T-cell (primary cell): Measurements from ENCODE around the gene HECW1. TPM values are rescaled to one million over a fixed set of nuclear protein-coding genes. Genes with fewer than 3 reads are reported as not detected.

ENCODE experiments used
- ATAC-seq, 4 experiments: fragments of 200-7000 bp in 3 of 4; fragments of 150-1000 bp in 1 of 4; cut with Tn5 transposase; replicated peaks in 1 of 4; 1 replicate in 3 of 4; 2 replicates in 1 of 4; pipeline ENCODE4 v1.10.0; 2021; ENCODE audit warnings: moderate library complexity in 3 of 4, mild to moderate bottlenecking in 2 of 4, moderate number of reproducible peaks in 1 of 4
- CTCF ChIA-PET, 2 donors: fragments of 300-600 bp; sonication (Branson Sonifier 250); formaldehyde crosslinking; loops; one replicate each; lab custom pipeline; 2022; ENCODE audit warnings: antibody characterized with exemption in 2 of 2; lab: Charles Lee
- POLR2A ChIA-PET, 2 donors: fragments of 300-600 bp; sonication (Branson Sonifier 250); formaldehyde crosslinking; loops; one replicate each; lab custom pipeline; 2022; ENCODE audit warnings: antibody characterized with exemption in 2 of 2; lab: Charles Lee
- DNase-seq, 35 experiments: peaks; one replicate each; pipeline versions ENCODE4 v3.0.0 to v3.0.0-alpha.2; 2013 to 2023
- H3K27ac ChIP-seq: one replicate; pipeline ENCODE4 v1.5.1; 2013; ENCODE audit warnings: low read length
- H3K27me3 ChIP-seq, 2 experiments: replicated peaks in 1 of 2; 1 replicate in 1 of 2; 2 replicates in 1 of 2; pipeline versions ENCODE4 v1.6.1 to v1.7.0; 2013; ENCODE audit warnings: low read length in 1 of 2, mixed read lengths in 1 of 2; ENCODE audit not compliant: control insufficient read depth in 2 of 2, insufficient read depth in 2 of 2; ENCODE audit errors: extremely low read depth in 1 of 2
- H3K36me3 ChIP-seq, 2 donors: 1 replicate in 1 of 2; 2 replicates in 1 of 2; pipeline versions ENCODE4 v1.6.1 to v1.7.0; 2013; ENCODE audit warnings: low read length in 1 of 2; ENCODE audit not compliant: control insufficient read depth in 2 of 2, insufficient read depth in 1 of 2; ENCODE audit errors: extremely low read depth in 1 of 2
- H3K4me1 ChIP-seq, 2 experiments: 1 replicate in 1 of 2; 2 replicates in 1 of 2; pipeline versions ENCODE4 v1.6.1 to v1.7.0; 2013; ENCODE audit warnings: low read length in 2 of 2, mixed read lengths in 1 of 2; ENCODE audit not compliant: insufficient read depth in 2 of 2, control insufficient read depth in 1 of 2; ENCODE audit errors: extremely low read depth in 1 of 2
- H3K4me3 ChIP-seq, 2 donors: 1 replicate in 1 of 2; 2 replicates in 1 of 2; pipeline versions ENCODE4 v1.5.1 to v1.7.0; 2013; ENCODE audit warnings: mild to moderate bottlenecking in 2 of 2, low read length in 1 of 2, moderate library complexity in 1 of 2; ENCODE audit not compliant: control insufficient read depth in 1 of 2; ENCODE audit errors: extremely low read depth in 1 of 2
- H3K9me3 ChIP-seq: 2 replicates; pipeline ENCODE4 v1.7.0; 2013
- H3K27ac Mint-ChIP-seq, 2 donors: one replicate each; pipeline ENCODE4 v1.8.0; 2020 to 2021; ENCODE audit warnings: mild to moderate bottlenecking in 2 of 2, mixed read lengths in 2 of 2
- H3K27me3 Mint-ChIP-seq, 2 donors: one replicate each; pipeline ENCODE4 v1.8.0; 2021 to 2022; ENCODE audit warnings: mixed read lengths in 2 of 2
- H3K36me3 Mint-ChIP-seq: one replicate; pipeline ENCODE4 v1.8.0; 2021; ENCODE audit warnings: mixed read lengths
- H3K4me1 Mint-ChIP-seq, 3 donors: one replicate each; pipeline ENCODE4 v1.8.0; 2020 to 2022; ENCODE audit warnings: mixed read lengths in 3 of 3, mild to moderate bottlenecking in 1 of 3
- H3K4me3 Mint-ChIP-seq, 3 donors: one replicate each; pipeline ENCODE4 v1.8.0; 2020 to 2022; ENCODE audit warnings: mild to moderate bottlenecking in 3 of 3, mixed read lengths in 3 of 3, moderate library complexity in 3 of 3
- H3K9me3 Mint-ChIP-seq, 3 donors: one replicate each; pipeline ENCODE4 v1.8.0; 2020 to 2022; ENCODE audit warnings: mixed read lengths in 3 of 3
- WGBS: methylation state at CpG from one replicate; pipeline ENCODE4 v1.1.5; 2013; ENCODE audit warnings: missing lambda C conversion rate; ENCODE audit not compliant: insufficient coverage; 5-methylcytosine and 5-hydroxymethylcytosine counted together
- total RNA-seq, 35 experiments: library from RNA in 6 of 35; stranded (reverse) in 6 of 35; fragments of 120-200 nt in 1 of 35; gene quantifications; one replicate each; pipeline versions ENCODE4 v1.2.1 to v1.2.4 and lab custom pipeline; 2013 to 2026

Gene HECW1
- total RNA-seq, 5 donors from 2014 or later (not counting 1 experiment from before 2014, with no cell fraction given): not detected

DNA sequence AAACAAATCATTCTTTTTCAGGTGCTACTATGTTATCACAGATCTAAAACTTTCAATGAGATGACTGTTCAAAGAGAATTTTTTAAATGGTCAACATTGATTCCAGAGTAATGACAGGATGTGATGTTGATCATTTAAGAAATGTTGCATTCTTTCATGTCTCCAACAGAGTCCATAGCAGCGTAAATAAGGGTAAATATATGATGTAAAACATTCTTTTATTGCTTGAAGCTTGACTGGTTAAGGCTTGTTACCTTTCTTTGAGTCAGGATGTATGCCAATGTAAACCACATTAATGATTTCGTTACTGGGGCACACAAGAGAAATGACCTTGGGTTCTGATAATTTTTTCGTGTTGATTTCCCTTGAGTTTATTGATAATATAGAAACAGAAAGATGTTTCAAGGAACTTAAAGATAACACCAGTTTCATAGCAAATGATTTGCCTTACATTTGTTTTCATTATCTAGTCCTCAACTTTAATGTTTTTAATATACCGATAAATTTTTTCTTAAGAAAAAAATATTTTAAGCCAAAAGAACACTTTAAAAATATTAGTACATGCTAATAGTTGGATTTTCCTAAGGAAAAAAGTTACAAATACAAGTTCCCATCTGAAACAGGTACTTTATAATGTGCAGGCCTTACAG is 473.9 kb downstream of the HECW1 start:
- ChIA-PET POLR2A (interaction anchor here (0.5 to 3.9 kb wide), 15 partner anchors 9 to 114 kb away, joined by 3 to 88 read pairs (median 6); no protein-coding TSS in a partner anchor), CTCF (interaction anchor here (0.6 to 9.1 kb wide), 14 partner anchors 17 to 252 kb away, joined by 3 to 548 read pairs (median 6); partner anchors contain the start of gene COA1 (in 1 of the 2))
- Histone ChIP-seq H3K4me1 (peaks cover 29 to 42% of the 10 kb centered on the region in 2 experiments), H3K9me3 (no peaks in the 10 kb centered on the region), H3K27me3 (no peaks in the 10 kb centered on the region), H3K4me3 (peak overlapping the region in 1 of 2 donors; percentile 96), H3K27ac (peak overlapping the region; percentile 95), H3K36me3 (peaks cover 0 to 12% of the 10 kb centered on the region in 2 donors)
- Mint-ChIP-seq H3K36me3 (peaks cover 8% of the 10 kb centered on the region), H3K9me3 (no peaks in the 10 kb centered on the region), H3K4me1 (peaks cover 44 to 74% (median 57%) of the 10 kb centered on the region in 3 donors), H3K27ac (peak overlapping the region; percentile 95 to 98), H3K4me3 (peak overlapping the region; percentile 96 to 99 (median 98)), H3K27me3 (peaks cover 0 to 3% of the 10 kb centered on the region in 2 donors)
- no CpG with 5 or more reads among the region's 4 CpGs for WGBS
- ATAC-seq (peak in 1 of 4 experiments; percentile 35), DNase-seq (peak in 2 of 35 experiments; percentile 26 to 76)

GRCh38 chr7:43588477-43589132 is 476.2 kb downstream of the HECW1 start:
- H3K9me3 ChIP-seq: no peaks in the 10 kb centered on the region
- no peaks in the 10 kb centered on the region for H3K27me3 ChIP-seq
- WGBS: 86% methylated on average over 1 of the region's 5 CpGs
- CTCF ChIA-PET: interaction anchor here (0.9 to 9.1 kb wide), 4 partner anchors 31 to 111 kb away, joined by 3 to 548 read pairs (median 9); no protein-coding TSS in a partner anchor
- H3K36me3 ChIP-seq: peaks cover 0 to 12% of the 10 kb centered on the region in 2 donors
- ATAC-seq (no peak), DNase-seq (no peak)
- H3K4me3 Mint-ChIP-seq: peak overlapping the region; percentile 41 to 98 (median 96)
- POLR2A ChIA-PET: interaction anchor here (0.6 to 2.7 kb wide), 6 partner anchors 16 to 112 kb away, joined by 3 to 18 read pairs (median 8); no protein-coding TSS in a partner anchor
- peaks cover 61 to 82% (median 67%) of the 10 kb centered on the region in 3 donors for H3K4me1 Mint-ChIP-seq
- peak overlapping the region; percentile 71 to 89 for H3K27ac Mint-ChIP-seq
- H3K4me3 ChIP-seq: no peak overlapping the region
- H3K9me3 Mint-ChIP-seq: no peaks in the 10 kb centered on the region
- H3K36me3 Mint-ChIP-seq: peaks cover 18% of the 10 kb centered on the region
- peaks cover 33 to 62% of the 10 kb centered on the region in 2 experiments for H3K4me1 ChIP-seq
- peak overlapping the region; percentile 95 for H3K27ac ChIP-seq
- no peaks in the 10 kb centered on the region for H3K27me3 Mint-ChIP-seq

DNA sequence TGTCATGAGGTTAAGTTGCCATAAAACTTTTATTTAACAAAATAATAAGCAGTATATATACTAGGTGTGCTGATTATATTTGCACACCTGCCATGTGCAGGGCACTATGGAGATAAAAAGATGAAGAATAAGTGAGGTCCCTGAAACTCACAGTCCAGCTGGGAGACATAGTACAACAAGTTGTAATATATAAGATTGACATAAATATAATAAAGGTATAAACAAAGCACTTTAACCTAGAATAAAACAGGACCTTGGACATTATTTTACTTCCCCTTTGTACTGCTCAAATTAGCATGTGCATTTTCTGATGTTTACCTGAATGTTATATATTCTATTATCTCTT is 476.7 kb downstream of the HECW1 start:
- DNase-seq (no peak), ATAC-seq (no peak)
- H3K9me3 Mint-ChIP-seq: no peaks in the 10 kb centered on the region
- Histone ChIP-seq H3K9me3 (no peaks in the 10 kb centered on the region), H3K27me3 (no peaks in the 10 kb centered on the region), H3K4me1 (peaks cover 36 to 66% of the 10 kb centered on the region in 2 experiments), H3K27ac (peak overlapping the region; percentile 95), H3K36me3 (peaks cover 0 to 12% of the 10 kb centered on the region in 2 donors), H3K4me3 (no peak overlapping the region)
- peaks cover 15% of the 10 kb centered on the region for H3K36me3 Mint-ChIP-seq
- peak overlapping the region; percentile 50 to 98 (median 96) for H3K4me3 Mint-ChIP-seq
- CTCF ChIA-PET: interaction anchor here (0.9 to 1.6 kb wide), 2 partner anchors 36 to 109 kb away, joined by 3 read pairs; no protein-coding TSS in a partner anchor
- peak overlapping the region; percentile 85 to 89 for H3K27ac Mint-ChIP-seq
- peaks cover 66 to 82% (median 72%) of the 10 kb centered on the region in 3 donors for H3K4me1 Mint-ChIP-seq
- POLR2A ChIA-PET: interaction anchor here (0.6 to 2.7 kb wide), 3 partner anchors 38 to 65 kb away, joined by 3 to 18 read pairs (median 3); no protein-coding TSS in a partner anchor
- no peaks in the 10 kb centered on the region for H3K27me3 Mint-ChIP-seq

DNA sequence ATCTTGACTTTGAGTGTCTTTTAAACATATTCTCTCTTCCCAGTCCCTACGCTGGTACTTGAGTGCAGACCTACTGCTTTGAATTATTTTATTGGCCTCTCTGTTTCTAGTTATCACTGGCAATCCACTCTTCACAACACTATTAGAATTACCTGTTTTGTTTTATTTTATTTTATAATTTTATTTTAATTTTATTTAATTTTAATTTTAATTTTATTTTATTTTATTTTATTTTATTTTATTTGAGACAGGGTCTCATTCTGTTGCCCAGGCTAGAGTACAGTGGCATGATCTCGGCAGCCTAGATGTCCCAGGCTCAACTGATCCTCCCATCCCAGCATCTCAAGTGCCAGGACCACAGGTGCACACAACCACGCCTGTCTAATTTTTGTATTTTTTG is 477.3 kb downstream of the HECW1 start:
- ChIA-PET CTCF (interaction anchor here (0.9 to 1.6 kb wide), 2 partner anchors 36 to 109 kb away, joined by 3 read pairs; no protein-coding TSS in a partner anchor), POLR2A (no interaction called here)
- peak overlapping the region; percentile 95 for H3K27ac ChIP-seq
- H3K4me1 ChIP-seq: peaks cover 41 to 72% of the 10 kb centered on the region in 2 experiments
- no peaks in the 10 kb centered on the region for H3K9me3 Mint-ChIP-seq
- H3K9me3 ChIP-seq: no peaks in the 10 kb centered on the region
- no CpG with 5 or more reads among the region's 3 CpGs for WGBS
- H3K4me3 Mint-ChIP-seq: peak overlapping the region; percentile 63 to 98 (median 96)
- no peaks in the 10 kb centered on the region for H3K27me3 ChIP-seq
- H3K4me3 ChIP-seq: no peak overlapping the region
- ATAC-seq: no peak
- H3K36me3 ChIP-seq: peaks cover 0 to 12% of the 10 kb centered on the region in 2 donors
- H3K36me3 Mint-ChIP-seq: peaks cover 13% of the 10 kb centered on the region
- no peaks in the 10 kb centered on the region for H3K27me3 Mint-ChIP-seq
- peaks cover 72 to 88% (median 78%) of the 10 kb centered on the region in 3 donors for H3K4me1 Mint-ChIP-seq
- DNase-seq: no peak
- peak overlapping the region; percentile 85 to 87 for H3K27ac Mint-ChIP-seq

DNA sequence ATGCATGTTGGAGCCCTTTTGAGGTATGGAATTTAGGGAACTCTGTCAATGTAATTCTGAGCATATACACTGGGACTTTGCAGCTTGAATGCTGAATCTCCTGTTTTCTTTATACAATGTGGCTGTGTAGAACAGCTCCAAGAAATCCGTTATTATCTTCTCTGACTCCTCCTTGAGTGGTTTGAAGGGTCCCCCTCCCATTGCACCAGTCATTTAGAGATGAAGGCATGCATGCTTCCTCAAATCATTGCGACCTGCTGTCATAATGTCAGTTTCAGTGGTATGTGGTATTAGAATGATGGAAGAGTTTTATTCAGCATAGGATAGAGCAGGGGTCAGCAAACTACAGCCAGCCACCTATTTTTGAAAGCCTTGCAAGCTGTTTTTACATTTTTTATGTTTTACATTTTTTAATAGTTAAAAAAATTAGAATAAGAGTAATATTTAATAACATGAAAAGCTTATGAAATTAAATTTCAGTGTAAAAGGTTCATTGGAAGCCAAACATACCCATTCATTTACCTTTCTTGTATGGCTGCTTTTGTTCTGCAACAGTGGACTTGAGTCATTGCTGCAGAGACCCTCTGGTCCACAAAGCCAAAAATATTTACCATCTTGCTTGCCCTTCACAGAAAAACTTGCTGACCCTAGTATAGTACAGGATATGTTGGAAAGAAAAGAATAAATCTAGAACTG is 478.6 kb downstream of the HECW1 start:
- ATAC-seq: no peak
- POLR2A ChIA-PET: interaction anchor here (0.6 to 1.5 kb wide), 7 partner anchors 8 to 1697 kb away, joined by 3 to 8 read pairs (median 4); partner anchors contain the start of gene STK17A (in 1 of the 2)
- H3K27ac ChIP-seq: peak overlapping the region; percentile 95
- no peaks in the 10 kb centered on the region for H3K27me3 ChIP-seq
- peaks cover 83 to 89% (median 84%) of the 10 kb centered on the region in 3 donors for H3K4me1 Mint-ChIP-seq
- H3K27me3 Mint-ChIP-seq: no peaks in the 10 kb centered on the region
- H3K36me3 Mint-ChIP-seq: peaks cover 18% of the 10 kb centered on the region
- H3K9me3 ChIP-seq: no peaks in the 10 kb centered on the region
- CTCF ChIA-PET: interaction anchor here (0.5 to 3.2 kb wide), 8 partner anchors 8 to 140 kb away, joined by 3 to 14 read pairs (median 3); partner anchors contain the start of gene STK17A (in 1 of the 2)
- no peak for DNase-seq
- peak overlapping the region; percentile 80 to 86 for H3K27ac Mint-ChIP-seq
- no peak overlapping the region for H3K4me3 ChIP-seq
- no peaks in the 10 kb centered on the region for H3K9me3 Mint-ChIP-seq
- WGBS: no CpG with 5 or more reads among the region's 2 CpGs
- H3K4me3 Mint-ChIP-seq: peak overlapping the region; percentile 62 to 96 (median 69)
- peaks cover 0 to 16% of the 10 kb centered on the region in 2 donors for H3K36me3 ChIP-seq
- peaks cover 46 to 79% of the 10 kb centered on the region in 2 experiments for H3K4me1 ChIP-seq
